CD4-positive, alpha-beta T cell (primary cell): Measurements from ENCODE around the gene CACNG8. TPM values are rescaled to one million over a fixed set of nuclear protein-coding genes. Genes with fewer than 3 reads are reported as not detected.

Source experiments
- ATAC-seq: fragments of 200-7000 bp; cut with Tn5 transposase; one replicate; pipeline ENCODE4 v1.10.0; 2022; ENCODE audit warnings: mild to moderate bottlenecking; ENCODE audit not compliant: poor library complexity
- CTCF ChIA-PET: fragments of 350-600 bp; sonication (Branson Sonifier 250); formaldehyde crosslinking; loops from one replicate; lab custom pipeline; 2021; ENCODE audit warnings: antibody characterized with exemption, inconsistent platforms; lab: Charles Lee
- POLR2A ChIA-PET: fragments of 350-600 bp; sonication (Branson Sonifier 250); formaldehyde crosslinking; loops from one replicate; lab custom pipeline; 2021; ENCODE audit warnings: antibody characterized with exemption, inconsistent platforms; lab: Charles Lee
- DNase-seq, 14 experiments: peaks; one replicate each; pipeline ENCODE4 v3.0.0-alpha.2; 2013 to 2020; ENCODE audit warnings: mixed read lengths in 2 of 14
- H3K27ac ChIP-seq, 2 donors: one replicate each; pipeline versions ENCODE4 v1.5.1 to v1.7.0; 2013; ENCODE audit warnings: low read length in 2 of 2, low read depth in 1 of 2, mild to moderate bottlenecking in 1 of 2
- H3K27me3 ChIP-seq, 2 experiments: 1 replicate in 1 of 2; 2 replicates in 1 of 2; pipeline versions ENCODE4 v1.6.1 to v1.7.0; 2013; ENCODE audit warnings: low read length in 2 of 2, control low read depth in 1 of 2, mild to moderate bottlenecking in 1 of 2, moderate library complexity in 1 of 2; ENCODE audit not compliant: insufficient read depth in 2 of 2, control insufficient read depth in 1 of 2
- H3K36me3 ChIP-seq: one replicate; pipeline ENCODE4 v1.6.1; 2013; ENCODE audit warnings: low read length, control low read depth; ENCODE audit not compliant: insufficient read depth
- H3K4me1 ChIP-seq: one replicate; pipeline ENCODE4 v1.6.1; 2013; ENCODE audit warnings: low read length, control low read depth; ENCODE audit not compliant: insufficient read depth
- H3K4me3 ChIP-seq: one replicate; pipeline ENCODE4 v1.5.1; 2013; ENCODE audit warnings: mild to moderate bottlenecking, low read length, moderate library complexity
- H3K9me3 ChIP-seq, 2 experiments: 1 replicate in 1 of 2; 2 replicates in 1 of 2; pipeline versions ENCODE4 v1.6.1 to v1.7.0; 2013; ENCODE audit warnings: low read length in 2 of 2, mild to moderate bottlenecking in 2 of 2, control low read depth in 1 of 2, moderate library complexity in 1 of 2; ENCODE audit not compliant: control insufficient read depth in 1 of 2, insufficient read depth in 1 of 2
- H3K27ac Mint-ChIP-seq: one replicate; pipeline ENCODE4 v1.8.0; 2020; ENCODE audit warnings: mixed read lengths
- H3K27me3 Mint-ChIP-seq: one replicate; pipeline ENCODE4 v1.8.0; 2021; ENCODE audit warnings: mixed read lengths
- H3K36me3 Mint-ChIP-seq: one replicate; pipeline ENCODE4 v1.8.0; 2021; ENCODE audit warnings: low read depth, mixed read lengths
- H3K4me1 Mint-ChIP-seq: one replicate; pipeline ENCODE4 v1.8.0; 2021; ENCODE audit warnings: low read depth, mixed read lengths
- H3K4me3 Mint-ChIP-seq: one replicate; pipeline ENCODE4 v1.8.0; 2020; ENCODE audit warnings: mild to moderate bottlenecking, mixed read lengths
- H3K9me3 Mint-ChIP-seq: one replicate; pipeline ENCODE4 v1.8.0; 2020; ENCODE audit warnings: mixed read lengths
- intact Hi-C, 2 experiments: fragments of 100-400 bp; cut with DNase I in 1 of 2; cut with micrococcal nuclease in 1 of 2; formaldehyde crosslinking; loops; one replicate each; pipeline versions ENCODE4 v1.15.1 to v1.9.0; 2023 to 2025; cut with DNase I, micrococcal nuclease
- total RNA-seq, 174 experiments: library from RNA in 2 of 174; stranded (reverse) in 2 of 174; gene quantifications; one replicate each; pipeline ENCODE4 v1.2.3 and lab custom pipeline; 2021 to 2026
- TF ChIP-seq, protein P1 (sequence below): fragments of 200-600 bp; IDR thresholded peaks from one replicate; pipeline ENCODE4 v1.8.0; 2022; ENCODE audit warnings: antibody characterized with exemption, mild to moderate bottlenecking

CACNG8 gene
- total RNA-seq, 2 experiments from 2014 or later = not detected

DNA sequence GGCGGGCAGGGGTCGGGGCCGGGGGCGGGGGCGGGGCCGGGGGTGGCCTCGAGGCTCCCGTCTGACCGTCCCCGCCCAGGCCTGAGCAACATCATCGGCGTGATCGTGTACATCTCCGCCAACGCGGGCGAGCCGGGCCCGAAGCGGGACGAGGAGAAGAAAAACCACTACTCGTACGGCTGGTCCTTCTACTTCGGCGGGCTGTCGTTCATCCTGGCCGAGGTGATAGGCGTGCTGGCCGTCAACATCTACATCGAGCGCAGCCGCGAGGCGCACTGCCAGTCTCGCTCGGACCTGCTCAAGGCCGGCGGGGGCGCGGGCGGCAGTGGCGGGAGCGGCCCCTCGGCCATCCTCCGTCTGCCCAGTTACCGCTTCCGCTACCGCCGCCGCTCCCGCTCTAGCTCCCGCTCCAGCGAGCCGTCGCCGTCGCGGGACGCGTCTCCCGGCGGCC is 19.3 kb downstream of the CACNG8 start:
- no peaks in the 10 kb centered on the region for H3K36me3 Mint-ChIP-seq
- Histone ChIP-seq H3K4me1 (peaks cover 33% of the 10 kb centered on the region), H3K4me3 (no peak overlapping the region), H3K27ac (no peak overlapping the region), H3K27me3 (peaks cover 59 to 60% of the 10 kb centered on the region in 2 experiments), H3K36me3 (no peaks in the 10 kb centered on the region), H3K9me3 (peaks cover 0 to 47% of the 10 kb centered on the region in 2 experiments)
- ATAC-seq (no peak), DNase-seq (no peak)
- TF ChIP-seq, protein P1, sequence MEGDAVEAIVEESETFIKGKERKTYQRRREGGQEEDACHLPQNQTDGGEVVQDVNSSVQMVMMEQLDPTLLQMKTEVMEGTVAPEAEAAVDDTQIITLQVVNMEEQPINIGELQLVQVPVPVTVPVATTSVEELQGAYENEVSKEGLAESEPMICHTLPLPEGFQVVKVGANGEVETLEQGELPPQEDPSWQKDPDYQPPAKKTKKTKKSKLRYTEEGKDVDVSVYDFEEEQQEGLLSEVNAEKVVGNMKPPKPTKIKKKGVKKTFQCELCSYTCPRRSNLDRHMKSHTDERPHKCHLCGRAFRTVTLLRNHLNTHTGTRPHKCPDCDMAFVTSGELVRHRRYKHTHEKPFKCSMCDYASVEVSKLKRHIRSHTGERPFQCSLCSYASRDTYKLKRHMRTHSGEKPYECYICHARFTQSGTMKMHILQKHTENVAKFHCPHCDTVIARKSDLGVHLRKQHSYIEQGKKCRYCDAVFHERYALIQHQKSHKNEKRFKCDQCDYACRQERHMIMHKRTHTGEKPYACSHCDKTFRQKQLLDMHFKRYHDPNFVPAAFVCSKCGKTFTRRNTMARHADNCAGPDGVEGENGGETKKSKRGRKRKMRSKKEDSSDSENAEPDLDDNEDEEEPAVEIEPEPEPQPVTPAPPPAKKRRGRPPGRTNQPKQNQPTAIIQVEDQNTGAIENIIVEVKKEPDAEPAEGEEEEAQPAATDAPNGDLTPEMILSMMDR = no peak
- no peaks in the 10 kb centered on the region for H3K9me3 Mint-ChIP-seq
- H3K4me3 Mint-ChIP-seq = no peak overlapping the region
- ChIA-PET CTCF (no interaction called here), POLR2A (no interaction called here)
- peaks cover 38% of the 10 kb centered on the region for H3K4me1 Mint-ChIP-seq
- intact Hi-C loops = loop anchor here in 1 of 2 experiments (5.0 kb wide), 1 partner anchor 80 kb away; no protein-coding TSS in a partner anchor
- H3K27me3 Mint-ChIP-seq = peaks cover 46% of the 10 kb centered on the region
- no peak overlapping the region for H3K27ac Mint-ChIP-seq

DNA sequence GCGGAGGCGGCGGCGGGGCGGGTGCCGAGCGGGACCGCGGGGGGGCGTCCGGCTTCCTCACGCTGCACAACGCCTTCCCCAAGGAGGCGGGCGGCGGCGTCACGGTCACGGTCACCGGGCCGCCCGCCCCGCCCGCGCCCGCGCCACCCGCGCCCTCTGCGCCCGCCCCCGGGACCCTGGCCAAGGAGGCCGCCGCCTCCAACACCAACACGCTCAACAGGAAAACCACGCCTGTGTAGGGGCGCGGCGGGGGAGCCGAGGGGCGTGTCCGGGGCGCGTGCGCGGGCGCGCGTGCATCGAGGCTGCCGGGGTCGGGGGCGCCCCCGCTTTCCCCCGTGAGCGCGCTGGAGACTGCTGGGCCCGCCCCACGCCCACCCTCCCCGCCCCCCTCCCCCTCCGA is 19.9 kb downstream of the CACNG8 start:
- ChIA-PET CTCF (no interaction called here), POLR2A (no interaction called here)
- H3K27me3 ChIP-seq = peaks cover 53 to 58% of the 10 kb centered on the region in 2 experiments
- no peak overlapping the region for H3K27ac ChIP-seq
- Mint-ChIP-seq H3K9me3 (no peaks in the 10 kb centered on the region), H3K27ac (no peak overlapping the region), H3K4me1 (peaks cover 34% of the 10 kb centered on the region), H3K36me3 (no peaks in the 10 kb centered on the region), H3K4me3 (no peak overlapping the region), H3K27me3 (peaks cover 41% of the 10 kb centered on the region)
- H3K4me3 ChIP-seq = no peak overlapping the region
- peak in 6 of 14 experiments; percentile 5 to 41 (median 18) for DNase-seq
- TF ChIP-seq, protein P1 = no peak
- intact Hi-C loops = loop anchor here in 1 of 2 experiments (5.0 kb wide), 1 partner anchor 80 kb away; no protein-coding TSS in a partner anchor
- H3K36me3 ChIP-seq = no peaks in the 10 kb centered on the region
- H3K4me1 ChIP-seq = peaks cover 29% of the 10 kb centered on the region
- ATAC-seq = no peak
- H3K9me3 ChIP-seq = peaks cover 0 to 47% of the 10 kb centered on the region in 2 experiments

DNA sequence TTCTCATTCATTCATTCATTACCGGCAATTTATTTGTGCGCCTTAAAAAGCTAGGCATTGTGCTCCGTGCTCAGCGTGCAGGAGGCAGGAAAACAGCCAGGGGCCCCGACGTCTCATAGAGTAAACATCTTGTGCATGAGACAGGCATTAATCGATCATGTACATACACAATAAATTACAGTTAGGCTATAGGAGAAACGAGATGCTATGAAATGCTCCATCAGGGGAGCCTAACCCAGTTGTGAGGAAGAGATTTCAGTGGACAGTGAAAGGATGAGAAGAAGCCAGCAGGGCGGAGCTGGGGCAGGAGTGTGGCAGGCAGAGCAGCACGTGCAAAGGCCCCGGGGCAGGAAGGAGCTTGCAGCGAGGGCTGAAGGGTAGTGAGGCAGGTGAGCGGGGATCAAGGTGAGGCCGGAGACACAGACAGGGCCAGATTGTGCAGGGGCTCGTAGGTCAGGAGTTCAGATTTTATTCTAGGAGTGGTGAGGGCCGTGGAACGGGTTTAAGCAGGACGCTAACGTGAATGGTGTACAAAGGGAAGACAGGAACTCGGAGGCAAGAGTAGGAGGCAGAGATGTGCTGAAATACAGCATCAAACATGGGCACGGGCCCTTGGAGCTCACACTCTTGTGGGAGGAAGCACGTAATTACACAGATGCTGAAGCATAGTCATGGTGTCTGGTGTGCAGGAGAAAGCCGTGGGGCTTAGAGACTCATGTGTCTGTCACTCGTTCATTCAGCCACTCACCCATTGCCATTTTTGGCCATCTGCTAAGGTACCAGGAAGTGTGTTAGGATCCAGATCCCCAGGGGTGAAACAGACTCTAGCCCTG is 20.9 kb downstream of the CACNG8 start:
- no peak for ATAC-seq
- ChIA-PET POLR2A (no interaction called here), CTCF (no interaction called here)
- Mint-ChIP-seq H3K36me3 (no peaks in the 10 kb centered on the region), H3K4me3 (no peak overlapping the region), H3K27ac (no peak overlapping the region), H3K4me1 (peaks cover 27% of the 10 kb centered on the region), H3K9me3 (no peaks in the 10 kb centered on the region), H3K27me3 (peaks cover 31% of the 10 kb centered on the region)
- H3K4me1 ChIP-seq = peaks cover 19% of the 10 kb centered on the region
- no peak for DNase-seq
- peaks cover 0 to 37% of the 10 kb centered on the region in 2 experiments for H3K9me3 ChIP-seq
- intact Hi-C loops = loop anchor here in 1 of 2 experiments (5.0 kb wide), 1 partner anchor 81 kb away; no protein-coding TSS in a partner anchor
- H3K27ac ChIP-seq = no peak overlapping the region
- H3K27me3 ChIP-seq = peaks cover 45 to 50% of the 10 kb centered on the region in 2 experiments
- no peak overlapping the region for H3K4me3 ChIP-seq
- H3K36me3 ChIP-seq = no peaks in the 10 kb centered on the region
- TF ChIP-seq, protein P1 = no peak
